ENCODE results near the gene HSD11B1. TPM values are rescaled to one million over a fixed set of nuclear protein-coding genes. Genes with fewer than 3 reads are reported as not detected.

Gene HSD11B1
- total RNA-seq, 1 experiment from 2014 or later = 0.27 TPM

- no peaks in the 10 kb centered on the region for H3K9me3 ChIP-seq (ENCODE audit: control insufficient read depth in 1 of 2, insufficient read depth in 1 of 2, low read depth in 1 of 2, low read length in 2 of 2)
- no TSS peak for BruUV-seq (replicated peaks)
- no peak overlapping the region for H3K4me3 ChIP-seq (replicated peaks in 1 of 2; ENCODE audit: low read depth in 1 of 2, low read length in 2 of 2)
- TF ChIP-seq SIN3A (IDR thresholded peaks at IDR 0.05; ENCODE audit: low read depth) (no peak), SRF (IDR thresholded peaks at IDR 0.05; ENCODE audit: low read depth) (no peak), ZBTB33 (IDR thresholded peaks at IDR 0.05; ENCODE audit: extremely low read depth, insufficient replicate concordance, low read length) (no peak), RAD21 (IDR thresholded peaks at IDR 0.05; ENCODE audit: low read depth) (no peak), EZH2phosphoT487 (IDR thresholded peaks at IDR 0.05; ENCODE audit: borderline replicate concordance) (no peak), ZFX (IDR thresholded peaks at IDR 0.05) (no peak), EGR1 (IDR thresholded peaks at IDR 0.05; ENCODE audit: low read depth) (no peak), JUND (IDR thresholded peaks at IDR 0.05) (no peak), POLR2AphosphoS5 (IDR thresholded peaks at IDR 0.05; ENCODE audit: low read depth, low read length) (no peak), ELF1 (IDR thresholded peaks at IDR 0.05; ENCODE audit: borderline replicate concordance, low read depth) (no peak), REST (IDR thresholded peaks at IDR 0.05; ENCODE audit: low read depth) (no peak), CEBPB (IDR thresholded peaks at IDR 0.05; ENCODE audit: low read depth) (no peak), SP1 (IDR thresholded peaks at IDR 0.05; ENCODE audit: low read depth) (no peak), TCF7L2 (IDR thresholded peaks at IDR 0.05; ENCODE audit: borderline replicate concordance, extremely low read depth, insufficient read depth, insufficient read length) (no peak)
- TF ChIP-seq, protein P1, sequence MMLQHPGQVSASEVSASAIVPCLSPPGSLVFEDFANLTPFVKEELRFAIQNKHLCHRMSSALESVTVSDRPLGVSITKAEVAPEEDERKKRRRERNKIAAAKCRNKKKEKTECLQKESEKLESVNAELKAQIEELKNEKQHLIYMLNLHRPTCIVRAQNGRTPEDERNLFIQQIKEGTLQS (IDR thresholded peaks at IDR 0.05) = no peak
- TF ChIP-seq, protein P2, sequence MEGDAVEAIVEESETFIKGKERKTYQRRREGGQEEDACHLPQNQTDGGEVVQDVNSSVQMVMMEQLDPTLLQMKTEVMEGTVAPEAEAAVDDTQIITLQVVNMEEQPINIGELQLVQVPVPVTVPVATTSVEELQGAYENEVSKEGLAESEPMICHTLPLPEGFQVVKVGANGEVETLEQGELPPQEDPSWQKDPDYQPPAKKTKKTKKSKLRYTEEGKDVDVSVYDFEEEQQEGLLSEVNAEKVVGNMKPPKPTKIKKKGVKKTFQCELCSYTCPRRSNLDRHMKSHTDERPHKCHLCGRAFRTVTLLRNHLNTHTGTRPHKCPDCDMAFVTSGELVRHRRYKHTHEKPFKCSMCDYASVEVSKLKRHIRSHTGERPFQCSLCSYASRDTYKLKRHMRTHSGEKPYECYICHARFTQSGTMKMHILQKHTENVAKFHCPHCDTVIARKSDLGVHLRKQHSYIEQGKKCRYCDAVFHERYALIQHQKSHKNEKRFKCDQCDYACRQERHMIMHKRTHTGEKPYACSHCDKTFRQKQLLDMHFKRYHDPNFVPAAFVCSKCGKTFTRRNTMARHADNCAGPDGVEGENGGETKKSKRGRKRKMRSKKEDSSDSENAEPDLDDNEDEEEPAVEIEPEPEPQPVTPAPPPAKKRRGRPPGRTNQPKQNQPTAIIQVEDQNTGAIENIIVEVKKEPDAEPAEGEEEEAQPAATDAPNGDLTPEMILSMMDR (IDR thresholded peaks at IDR 0.05 in 2 of 3, conservative IDR thresholded peaks at IDR 0.05 in 1 of 3; ENCODE audit: borderline replicate concordance in 1 of 3, insufficient read depth in 1 of 3, low read depth in 2 of 3, low read length in 2 of 3) = no peak
- H2AFZ ChIP-seq (ENCODE audit: low read depth, low read length, poor library complexity, severe bottlenecking) = no peak overlapping the region
- H3K79me2 ChIP-seq (ENCODE audit: insufficient read depth, low read length) = no peaks in the 10 kb centered on the region
- no peaks in the 10 kb centered on the region for H3K36me3 ChIP-seq (ENCODE audit: control insufficient read depth in 1 of 2, insufficient read depth in 2 of 2, low read length in 2 of 2)
- no peak for DNase-seq (ENCODE audit: low read depth, low spot score)
- CTCF ChIA-PET = no interaction called here
- H3K9me2 ChIP-seq (ENCODE audit: insufficient read depth) = no peaks in the 10 kb centered on the region
- intact Hi-C loops (cut with micrococcal nuclease) = no loop called here
- RAD21 ChIA-PET (ENCODE audit: low non-redundant PET in 1 of 2, low total read pairs in 2 of 2, uncharacterized antibody in 2 of 2, unreplicated experiment in 2 of 2) = no interaction called here
- H3K27ac ChIP-seq (ENCODE audit: low read depth, low read length) = no peak overlapping the region
- no peak overlapping the region for H3K4me2 ChIP-seq (ENCODE audit: low read length)
- no peak overlapping the region for H3K9ac ChIP-seq (ENCODE audit: low read length)
- no peaks in the 10 kb centered on the region for H3K27me3 ChIP-seq (ENCODE audit: insufficient read depth, low read length)
- ATAC-seq = no peak
- H4K20me1 ChIP-seq (ENCODE audit: insufficient read depth) = no peaks in the 10 kb centered on the region
- H3K4me1 ChIP-seq (ENCODE audit: control insufficient read depth in 1 of 2, insufficient read depth in 2 of 2, low read length in 2 of 2) = no peaks in the 10 kb centered on the region
- POLR2A ChIA-PET = no interaction called here
Measured at GRCh38 chr1:209678981-209679539, 25.6 kb upstream of the HSD11B1 start.
